A673 (cell line): ENCODE results near the gene BEST1. TPM values are rescaled to one million over a fixed set of nuclear protein-coding genes. Genes with fewer than 3 reads are reported as not detected.

Experiments used
- BruUV-seq: library from RNA; stranded (reverse); fragments of 400-500 nt; replicated peaks from 2 replicates; lab custom pipeline; 2021; lab: Mats Ljungman, UMichigan
- CTCF ChIA-PET: fragments of 300-600 bp; sonication (Branson Sonifier 250); formaldehyde crosslinking; loops from one replicate; lab custom pipeline; 2022; ENCODE audit warnings: antibody characterized with exemption; lab: Charles Lee
- POLR2A ChIA-PET: fragments of 300-600 bp; sonication (Branson Sonifier 250); formaldehyde crosslinking; loops from one replicate; lab custom pipeline; 2022; ENCODE audit warnings: antibody characterized with exemption; ENCODE audit not compliant: low non-redundant PET; lab: Charles Lee
- DNase-seq: peaks from one replicate; pipeline ENCODE4 v3.0.0-alpha.2; 2015; ENCODE audit warnings: low spot score
- H3K27ac ChIP-seq: fragments of 200-600 bp; sonication (generic); 2 replicates; pipeline ENCODE4 v1.5.1; 2016; ENCODE audit warnings: mixed run types, low read depth, mild to moderate bottlenecking, mixed read lengths, antibody characterized with exemption, low read length; ENCODE audit not compliant: poor library complexity, severe bottlenecking
- H3K27me3 ChIP-seq: fragments of 200-600 bp; sonication (generic); replicated peaks from 2 replicates; pipeline ENCODE4 v1.6.1; 2017; ENCODE audit warnings: mixed run types, low read depth, mild to moderate bottlenecking, mixed read lengths, antibody characterized with exemption, low read length; ENCODE audit not compliant: insufficient read depth, poor library complexity
- H3K36me3 ChIP-seq: fragments of 200-600 bp; sonication (generic); 2 replicates; pipeline ENCODE4 v1.6.1; 2016; ENCODE audit warnings: mixed run types, mild to moderate bottlenecking, mixed read lengths, antibody characterized with exemption, low read length; ENCODE audit not compliant: insufficient read depth, poor library complexity, severe bottlenecking
- H3K4me1 ChIP-seq: fragments of 200-600 bp; sonication (generic); 2 replicates; pipeline ENCODE4 v1.6.1; 2017; ENCODE audit warnings: mixed run types, mild to moderate bottlenecking, mixed read lengths, antibody characterized with exemption, low read length; ENCODE audit not compliant: insufficient read depth, poor library complexity, severe bottlenecking
- H3K4me3 ChIP-seq: fragments of 200-600 bp; sonication (generic); 2 replicates; pipeline ENCODE4 v1.5.1; 2016; ENCODE audit warnings: low read depth, mixed run types, mild to moderate bottlenecking, mixed read lengths, low read length; ENCODE audit not compliant: poor library complexity, severe bottlenecking
- H3K9me3 ChIP-seq: fragments of 200-600 bp; sonication (generic); 2 replicates; pipeline ENCODE4 v1.6.1; 2016; ENCODE audit warnings: mixed run types, low read depth, mild to moderate bottlenecking, mixed read lengths, antibody characterized with exemption, low read length; ENCODE audit not compliant: poor library complexity, severe bottlenecking
- EZH2 ChIP-seq: fragments of 200-600 bp; sonication (generic); IDR thresholded peaks from 2 replicates; pipeline ENCODE4 v1.6.1; 2017; ENCODE audit warnings: borderline replicate concordance, low read depth, mild to moderate bottlenecking, mixed read lengths, antibody characterized with exemption, low read length; ENCODE audit not compliant: poor library complexity, severe bottlenecking
- intact Hi-C: fragments of 100-400 bp; cut with micrococcal nuclease; formaldehyde crosslinking; loops from one replicate; pipeline ENCODE4 v1.10.0; 2022; ENCODE audit not compliant: unreplicated experiment
- total RNA-seq: library from RNA; stranded (reverse); gene quantifications from 2 replicates; pipeline ENCODE4 v1.2.3, GENCODE V29; 2021
- TF ChIP-seq, protein P1 (sequence below): fragments of 300-800, 200-600 bp; sonication (generic); conservative IDR thresholded peaks from 2 replicates; pipeline ENCODE4 v1.5.1; 2017; ENCODE audit warnings: low read depth, mild to moderate bottlenecking, antibody characterized with exemption, low read length, moderate library complexity, mixed read lengths

Gene BEST1
- total RNA-seq, 1 experiment from 2014 or later: 5.3 TPM

DNA sequence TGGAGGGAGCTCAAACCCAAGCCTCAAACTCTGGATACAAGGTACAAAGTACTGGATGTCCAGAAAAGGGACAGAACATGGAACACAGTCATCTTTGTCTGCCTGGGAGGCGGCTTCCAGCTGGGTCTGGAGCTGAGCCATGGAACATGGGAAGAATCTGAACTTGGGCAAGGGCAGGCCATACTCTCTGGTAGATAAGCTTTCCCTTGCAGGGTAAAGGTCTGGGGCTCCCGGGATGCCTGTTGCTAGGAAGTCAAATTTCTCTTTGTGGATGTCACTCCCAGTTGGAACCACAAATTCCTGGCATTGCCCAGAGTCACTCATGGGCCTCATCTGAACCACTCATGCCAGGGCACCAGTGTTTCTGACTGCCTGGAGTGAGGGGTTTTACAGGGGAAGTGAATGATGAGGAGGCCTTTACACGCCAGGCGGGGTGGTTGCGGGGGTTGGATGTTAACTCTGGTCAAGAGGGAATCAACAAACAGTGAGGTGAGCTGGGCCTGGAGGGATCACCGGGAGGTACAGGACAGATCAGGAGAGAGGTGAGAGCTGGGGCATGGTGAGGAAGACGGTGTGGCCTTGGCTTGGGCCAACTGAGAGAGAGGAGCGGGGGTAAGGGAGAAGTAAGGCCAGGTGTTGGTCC lies 11.5 kb downstream of the BEST1 start:
- Histone ChIP-seq H3K4me3 (no peak overlapping the region), H3K27me3 (no peaks in the 10 kb centered on the region), H3K36me3 (peaks cover 38% of the 10 kb centered on the region), H3K4me1 (peaks cover 16% of the 10 kb centered on the region), H3K27ac (no peak overlapping the region), H3K9me3 (no peaks in the 10 kb centered on the region)
- CTCF ChIA-PET: no interaction called here
- intact Hi-C loops: no loop called here
- no peak for DNase-seq
- BruUV-seq: no TSS peak
- POLR2A ChIA-PET: no interaction called here
- TF ChIP-seq EZH2: no peak
- TF ChIP-seq, protein P1, sequence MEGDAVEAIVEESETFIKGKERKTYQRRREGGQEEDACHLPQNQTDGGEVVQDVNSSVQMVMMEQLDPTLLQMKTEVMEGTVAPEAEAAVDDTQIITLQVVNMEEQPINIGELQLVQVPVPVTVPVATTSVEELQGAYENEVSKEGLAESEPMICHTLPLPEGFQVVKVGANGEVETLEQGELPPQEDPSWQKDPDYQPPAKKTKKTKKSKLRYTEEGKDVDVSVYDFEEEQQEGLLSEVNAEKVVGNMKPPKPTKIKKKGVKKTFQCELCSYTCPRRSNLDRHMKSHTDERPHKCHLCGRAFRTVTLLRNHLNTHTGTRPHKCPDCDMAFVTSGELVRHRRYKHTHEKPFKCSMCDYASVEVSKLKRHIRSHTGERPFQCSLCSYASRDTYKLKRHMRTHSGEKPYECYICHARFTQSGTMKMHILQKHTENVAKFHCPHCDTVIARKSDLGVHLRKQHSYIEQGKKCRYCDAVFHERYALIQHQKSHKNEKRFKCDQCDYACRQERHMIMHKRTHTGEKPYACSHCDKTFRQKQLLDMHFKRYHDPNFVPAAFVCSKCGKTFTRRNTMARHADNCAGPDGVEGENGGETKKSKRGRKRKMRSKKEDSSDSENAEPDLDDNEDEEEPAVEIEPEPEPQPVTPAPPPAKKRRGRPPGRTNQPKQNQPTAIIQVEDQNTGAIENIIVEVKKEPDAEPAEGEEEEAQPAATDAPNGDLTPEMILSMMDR: no peak

DNA sequence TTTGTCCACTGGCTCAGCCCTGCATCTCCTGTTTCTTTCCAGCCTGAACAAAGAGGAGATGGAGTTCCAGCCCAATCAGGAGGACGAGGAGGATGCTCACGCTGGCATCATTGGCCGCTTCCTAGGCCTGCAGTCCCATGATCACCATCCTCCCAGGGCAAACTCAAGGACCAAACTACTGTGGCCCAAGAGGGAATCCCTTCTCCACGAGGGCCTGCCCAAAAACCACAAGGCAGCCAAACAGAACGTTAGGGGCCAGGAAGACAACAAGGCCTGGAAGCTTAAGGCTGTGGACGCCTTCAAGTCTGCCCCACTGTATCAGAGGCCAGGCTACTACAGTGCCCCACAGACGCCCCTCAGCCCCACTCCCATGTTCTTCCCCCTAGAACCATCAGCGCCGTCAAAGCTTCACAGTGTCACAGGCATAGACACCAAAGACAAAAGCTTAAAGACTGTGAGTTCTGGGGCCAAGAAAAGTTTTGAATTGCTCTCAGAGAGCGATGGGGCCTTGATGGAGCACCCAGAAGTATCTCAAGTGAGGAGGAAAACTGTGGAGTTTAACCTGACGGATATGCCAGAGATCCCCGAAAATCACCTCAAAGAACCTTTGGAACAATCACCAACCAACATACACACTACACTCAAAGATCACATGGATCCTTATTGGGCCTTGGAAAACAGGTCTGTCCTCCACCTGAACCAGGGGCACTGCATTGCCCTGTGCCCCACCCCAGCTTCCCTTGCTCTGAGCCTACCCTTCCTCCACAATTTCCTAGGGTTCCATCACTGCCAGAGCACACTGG lies 12.3 kb downstream of the BEST1 start:
- no peaks in the 10 kb centered on the region for H3K27me3 ChIP-seq
- intact Hi-C loops: no loop called here
- no peak for DNase-seq
- no peak overlapping the region for H3K27ac ChIP-seq
- TF ChIP-seq EZH2: no peak
- TF ChIP-seq, protein P1: no peak
- no peak overlapping the region for H3K4me3 ChIP-seq
- H3K4me1 ChIP-seq: peaks cover 16% of the 10 kb centered on the region
- BruUV-seq: no TSS peak
- peaks cover 38% of the 10 kb centered on the region for H3K36me3 ChIP-seq
- ChIA-PET CTCF (no interaction called here), POLR2A (no interaction called here)
- H3K9me3 ChIP-seq: no peaks in the 10 kb centered on the region

DNA sequence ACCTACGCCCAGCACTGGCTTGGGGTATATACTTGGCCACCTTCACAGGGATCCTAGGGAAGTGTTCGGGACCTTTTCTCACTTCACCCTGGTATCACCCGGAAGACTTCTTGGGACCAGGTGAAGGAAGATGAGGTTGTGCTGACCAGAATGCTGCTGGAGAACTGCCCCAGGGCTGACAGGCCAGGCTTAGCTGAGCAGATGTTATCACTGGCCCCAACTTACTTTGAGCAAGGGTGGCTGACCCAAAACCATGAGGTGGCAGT lies 12.8 kb downstream of the BEST1 start:
- no peak overlapping the region for H3K27ac ChIP-seq
- TF ChIP-seq EZH2: no peak
- TF ChIP-seq, protein P1: no peak
- no peak overlapping the region for H3K4me3 ChIP-seq
- CTCF ChIA-PET: no interaction called here
- H3K9me3 ChIP-seq: no peaks in the 10 kb centered on the region
- peaks cover 16% of the 10 kb centered on the region for H3K4me1 ChIP-seq
- POLR2A ChIA-PET: interaction anchor here (1.0 kb wide), 1 partner anchor 13 kb away, joined by 4 read pairs; no protein-coding TSS in a partner anchor
- intact Hi-C loops: no loop called here
- H3K36me3 ChIP-seq: peaks cover 38% of the 10 kb centered on the region
- no peaks in the 10 kb centered on the region for H3K27me3 ChIP-seq
- BruUV-seq: no TSS peak
- no peak for DNase-seq
